GM18868 (cell line): ENCODE measurements around the gene IL1RN.

Experiments used
- ATAC-seq: cut with Tn5 transposase; IDR thresholded peaks from one replicate; pipeline ENCODE4 v1.9.1; 2021; ENCODE audit warnings: mild to moderate bottlenecking, moderate library complexity; ENCODE audit not compliant: unreplicated experiment

Gene IL1RN

DNA sequence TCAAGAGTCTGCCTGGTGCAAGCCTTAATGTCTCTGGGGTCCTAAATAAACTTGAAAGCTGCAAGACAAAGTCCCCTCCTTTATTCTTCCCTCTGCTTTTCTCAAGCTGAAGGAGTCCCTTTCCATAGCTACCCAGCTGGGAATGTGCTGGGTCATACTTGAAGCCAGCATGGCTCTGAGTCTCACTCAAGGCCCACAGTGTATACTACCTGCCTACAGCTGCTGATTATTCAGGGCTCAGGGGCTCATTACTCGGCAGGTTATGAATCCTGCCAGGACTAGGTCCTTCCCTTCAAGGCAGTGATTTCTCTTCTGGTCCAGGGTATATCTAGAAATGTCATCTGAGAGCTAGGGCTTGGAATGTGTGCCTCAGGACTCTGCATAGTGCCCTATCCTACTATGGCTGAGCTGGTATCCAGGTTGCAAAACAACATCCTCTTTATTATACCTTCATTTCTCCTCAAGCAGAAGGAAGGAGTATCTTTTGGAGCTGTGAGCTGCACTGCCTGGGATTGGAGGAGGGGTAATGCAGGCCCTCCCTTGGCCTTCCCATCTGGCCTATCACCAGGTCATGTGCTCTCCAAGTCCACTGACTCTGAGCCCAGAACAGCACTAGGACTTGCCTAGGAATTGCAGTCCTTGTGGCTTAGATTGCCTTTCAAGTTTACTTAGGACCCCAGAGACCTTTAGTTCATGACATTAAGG, 22.3 kb downstream of the IL1RN start:
- ATAC-seq, result no peak

DNA sequence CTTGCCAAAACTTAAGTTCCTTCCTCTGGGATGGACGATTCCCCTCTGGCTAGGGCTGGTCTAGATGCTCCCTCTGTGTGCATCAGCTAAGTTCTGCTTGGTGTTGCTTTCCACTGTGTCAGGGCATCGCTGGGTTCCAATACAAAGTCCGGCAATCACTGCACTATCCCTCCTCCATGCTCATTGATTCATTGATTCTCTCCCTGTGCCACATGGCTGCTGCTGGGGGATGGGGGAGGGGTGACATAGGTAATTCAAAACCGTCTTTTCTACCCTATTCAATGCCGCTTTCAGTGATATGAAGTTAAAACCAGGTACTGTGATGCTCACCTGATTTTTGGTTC, 22.8 kb downstream of the IL1RN start:
- ATAC-seq, result no peak

- no peak for ATAC-seq
Observed at GRCh38 chr2:113155331-113155730, 27.9 kb downstream of the IL1RN start.

DNA sequence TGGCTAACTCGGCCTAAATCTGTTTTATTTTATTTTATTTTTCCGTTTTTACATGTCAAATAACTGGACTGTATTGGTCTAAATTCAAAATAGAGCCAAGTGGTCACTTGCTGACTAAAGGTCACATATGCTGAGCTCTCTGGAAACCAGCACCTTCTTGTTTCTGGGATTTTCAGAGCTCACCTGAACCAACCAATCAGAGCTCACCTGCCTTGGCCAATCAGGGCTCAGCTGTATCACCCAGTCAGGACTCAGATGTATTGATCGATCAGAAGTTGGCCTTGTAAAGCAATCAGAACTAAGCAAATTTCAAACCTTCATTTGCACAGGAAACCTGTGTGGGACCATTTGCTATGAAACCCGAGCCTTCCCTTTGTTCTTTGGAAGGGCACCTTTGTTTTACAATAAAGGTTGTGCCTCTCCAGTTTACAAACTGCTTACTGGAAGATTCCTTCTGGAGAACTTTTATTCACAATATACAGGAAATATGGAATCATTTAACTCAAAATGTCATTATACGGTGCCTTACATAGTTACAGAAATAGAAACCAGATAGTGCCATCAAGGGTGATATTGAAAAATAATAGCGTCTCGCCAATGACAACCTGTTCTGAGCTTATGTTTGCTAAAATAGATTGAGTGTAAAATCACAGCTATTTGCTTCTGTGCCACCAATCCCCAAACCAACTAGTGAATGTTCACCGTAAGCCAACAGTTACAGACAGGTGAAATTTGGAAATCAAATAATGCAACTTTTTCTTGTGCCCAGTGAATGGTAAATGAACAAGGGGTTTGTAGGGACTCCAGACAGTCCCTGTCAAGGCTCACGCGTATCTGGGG, 29.1 kb downstream of the IL1RN start:
- ATAC-seq, result no peak

DNA sequence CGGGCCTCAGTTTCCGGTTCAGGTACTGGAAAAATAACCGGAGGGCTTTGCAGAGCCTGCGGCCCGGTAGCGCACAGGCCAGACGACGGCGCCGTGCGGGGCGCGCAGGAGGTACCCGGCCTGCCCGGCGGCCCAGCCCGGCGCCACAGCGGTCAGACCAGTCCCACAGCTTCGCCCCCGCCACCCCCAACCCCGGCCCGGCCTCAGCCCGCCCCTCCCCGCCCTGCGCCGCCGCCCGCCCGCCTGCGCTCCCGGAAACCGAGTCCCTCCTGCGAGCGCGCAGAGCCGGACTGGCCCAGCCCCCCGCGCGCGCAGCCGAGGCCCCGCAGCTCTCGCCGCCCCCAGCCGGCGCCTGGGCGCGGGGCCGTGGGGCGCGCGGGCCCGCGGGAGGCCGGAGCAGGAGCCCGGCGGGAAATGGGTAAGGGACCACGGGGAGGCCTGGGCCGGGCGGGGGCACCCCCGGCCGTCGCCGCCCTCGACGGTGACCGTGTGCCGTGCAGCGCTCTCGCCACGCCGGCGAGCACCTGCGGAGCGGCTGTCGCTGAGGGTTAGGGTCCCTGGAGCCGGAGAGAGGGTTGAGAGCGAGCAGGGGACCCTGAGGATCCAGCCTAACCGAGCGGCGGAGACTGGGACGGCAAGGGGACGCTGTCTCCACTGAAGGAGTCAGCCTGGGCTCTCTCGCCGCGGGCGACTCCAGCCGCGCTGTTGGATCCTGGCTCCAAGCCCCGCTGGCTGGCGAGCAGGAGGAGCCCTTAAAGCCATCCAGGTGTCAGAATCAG, 29.9 kb downstream of the IL1RN start:
- peak; percentile 78 for ATAC-seq

DNA sequence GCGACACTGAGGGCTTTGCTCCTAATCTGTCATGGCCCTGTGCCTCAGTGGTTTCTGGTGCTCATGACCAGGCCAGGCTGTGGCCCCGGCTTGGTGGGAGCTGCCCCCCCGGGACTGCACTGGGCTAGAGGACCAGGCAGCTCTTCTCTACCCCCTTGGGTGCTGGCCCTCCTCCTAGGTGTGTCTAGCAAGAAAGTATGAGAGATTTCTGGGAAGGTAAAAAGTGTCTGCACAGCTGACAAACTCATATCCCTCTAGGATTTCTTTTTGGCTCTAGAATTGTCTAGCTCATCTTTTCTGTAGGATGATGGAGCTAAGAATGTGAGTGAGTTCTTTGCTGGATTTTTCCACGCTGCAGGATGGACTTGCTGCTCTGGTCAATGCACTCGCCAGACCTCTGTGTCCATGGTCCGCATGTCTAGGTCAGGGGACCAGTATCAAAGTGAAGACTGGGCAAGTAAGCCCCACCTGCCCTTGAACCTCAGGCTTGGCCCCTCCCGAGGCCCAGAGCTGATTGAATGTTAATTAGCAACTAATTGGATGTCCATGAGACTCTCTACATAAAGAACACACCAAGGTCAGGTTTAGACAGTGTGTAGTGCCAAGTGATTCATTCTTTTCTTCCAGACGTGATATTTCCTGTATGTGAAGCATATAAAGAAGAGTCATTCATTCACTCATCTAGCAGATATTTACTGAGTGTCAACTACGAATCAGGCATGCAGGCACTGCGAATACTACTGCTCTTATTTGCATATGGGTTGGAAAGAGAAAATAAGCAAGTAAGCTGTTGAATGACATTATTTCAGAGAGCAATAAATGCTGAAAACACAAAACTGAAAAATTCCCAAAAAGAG, 30.7 kb downstream of the IL1RN start:
- ATAC-seq, result no peak

- no peak for ATAC-seq
Observed at GRCh38 chr2:113158884-113159553, 31.6 kb downstream of the IL1RN start.

DNA sequence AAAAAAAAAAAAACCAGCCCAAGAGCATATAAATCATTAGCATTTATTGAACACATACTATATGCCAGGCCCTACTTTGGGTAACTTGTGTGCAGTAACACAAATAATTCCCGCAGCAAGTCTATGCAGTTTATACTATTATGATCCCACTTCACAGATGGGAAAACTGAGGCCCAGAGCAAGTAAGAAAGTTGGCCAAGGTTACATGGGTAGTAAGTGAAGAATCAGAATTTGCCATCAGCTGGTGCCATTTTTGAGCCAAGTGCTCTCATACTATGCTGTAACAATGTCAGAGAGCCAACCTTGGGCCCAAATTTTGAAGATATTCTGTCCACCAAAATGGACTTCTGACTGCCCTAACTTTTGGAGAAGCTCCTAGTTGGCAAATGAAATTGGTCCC, 32.9 kb downstream of the IL1RN start:
- ATAC-seq, result no peak

DNA sequence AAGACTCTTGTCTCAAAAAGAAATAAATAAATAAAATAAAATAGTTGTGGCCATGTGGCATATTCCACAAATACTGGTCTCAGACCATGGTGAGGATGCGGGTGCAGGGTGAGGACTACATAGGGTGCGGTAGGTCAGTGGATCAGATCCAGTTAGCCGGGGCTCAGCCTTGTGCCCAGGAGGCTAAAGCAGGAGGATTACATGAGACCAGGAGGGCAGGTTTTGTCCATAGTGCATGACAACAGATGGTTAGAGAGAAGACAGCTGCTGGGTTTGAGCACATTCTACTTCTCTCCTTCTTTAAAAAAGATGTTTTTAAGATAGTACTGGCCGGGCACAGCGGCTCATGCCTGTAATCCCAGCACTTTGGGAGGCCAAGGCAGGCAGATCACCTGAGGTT, 33.6 kb downstream of the IL1RN start:
- no peak for ATAC-seq

DNA sequence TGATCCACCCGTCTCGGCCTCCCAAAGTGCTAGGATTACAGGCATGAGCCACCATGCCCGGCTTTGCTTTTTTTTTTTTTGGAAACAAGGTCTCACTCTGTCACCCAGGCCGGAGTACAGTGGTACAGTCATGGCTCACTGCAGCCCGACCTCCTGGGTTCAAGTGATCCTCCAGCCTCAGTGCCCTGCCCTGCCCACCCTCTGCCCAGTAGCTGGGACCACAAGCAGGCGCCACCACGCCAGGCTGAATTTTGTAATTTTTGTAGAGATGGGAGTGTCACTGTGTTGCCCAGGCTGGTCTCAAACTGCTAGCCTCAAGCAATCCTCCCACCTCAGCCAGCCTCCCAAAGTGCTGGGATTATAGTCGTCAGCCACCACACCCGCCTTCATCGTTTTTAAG, 34.8 kb downstream of the IL1RN start:
- ATAC-seq, result no peak

DNA sequence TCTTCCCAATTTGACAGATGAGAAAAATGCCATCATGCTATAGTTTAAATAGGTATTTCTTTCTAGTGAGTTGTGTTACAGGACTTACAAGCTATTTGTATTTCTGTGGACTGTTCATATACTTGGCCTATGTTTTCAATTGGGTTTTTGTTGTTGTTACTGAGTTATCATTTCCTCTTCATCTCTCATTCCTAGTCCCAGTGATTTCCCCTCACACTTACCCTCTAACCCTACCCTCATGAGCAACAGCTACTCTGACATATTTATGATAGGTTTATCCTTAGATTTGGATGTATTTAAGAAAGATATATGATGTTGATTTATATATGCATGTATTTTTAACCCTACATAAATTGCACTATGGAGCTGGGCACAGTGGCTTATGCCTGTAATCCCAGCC, 35.5 kb downstream of the IL1RN start:
- no peak for ATAC-seq

GRCh38 chr2:113164215-113164929, 37.0 kb downstream of the IL1RN start:
- no peak for ATAC-seq

GRCh38 chr2:113164930-113165585, 37.7 kb downstream of the IL1RN start:
- ATAC-seq, result no peak

GRCh38 chr2:113166187-113166645, 38.8 kb downstream of the IL1RN start:
- no peak for ATAC-seq

DNA sequence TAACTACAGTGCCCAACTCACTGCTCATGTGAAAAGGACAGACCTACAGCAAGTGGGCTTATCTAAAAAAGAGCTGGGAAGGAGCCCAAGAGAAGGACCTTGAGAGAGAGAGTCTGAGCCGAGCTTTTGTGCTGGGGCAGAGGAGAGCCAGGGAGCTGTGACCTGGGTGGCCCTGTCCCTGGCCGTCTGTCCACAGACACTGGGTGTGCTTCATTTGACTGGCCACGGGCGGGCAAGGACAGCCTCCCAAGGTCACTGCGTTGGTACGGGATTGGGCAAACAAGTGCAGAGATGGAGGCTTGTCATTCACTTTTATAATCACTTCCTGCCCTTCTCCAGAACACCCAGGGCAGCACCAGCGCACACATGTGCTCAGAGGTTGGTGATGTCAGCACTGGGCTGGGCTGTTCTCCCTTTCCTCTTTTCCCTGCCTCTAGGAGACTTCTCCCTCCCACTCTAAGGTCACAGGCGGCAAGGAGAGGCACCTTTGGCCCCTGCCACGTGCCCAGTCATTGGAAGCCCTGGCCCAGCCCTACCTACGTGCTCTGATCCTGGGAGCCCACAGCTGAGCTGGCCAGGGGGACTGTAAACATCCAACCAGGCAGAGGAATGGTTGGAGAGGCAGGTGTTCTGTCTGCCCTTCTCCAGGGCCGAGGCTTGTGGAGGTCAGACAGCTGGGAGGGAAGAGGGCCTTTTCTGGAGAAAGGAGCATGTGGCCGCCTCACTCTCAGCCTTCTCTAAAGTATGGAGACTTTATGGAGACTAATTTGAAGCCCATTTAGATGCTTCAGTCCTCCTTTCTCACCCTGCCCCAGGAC, 39.9 kb downstream of the IL1RN start:
- no peak for ATAC-seq

DNA sequence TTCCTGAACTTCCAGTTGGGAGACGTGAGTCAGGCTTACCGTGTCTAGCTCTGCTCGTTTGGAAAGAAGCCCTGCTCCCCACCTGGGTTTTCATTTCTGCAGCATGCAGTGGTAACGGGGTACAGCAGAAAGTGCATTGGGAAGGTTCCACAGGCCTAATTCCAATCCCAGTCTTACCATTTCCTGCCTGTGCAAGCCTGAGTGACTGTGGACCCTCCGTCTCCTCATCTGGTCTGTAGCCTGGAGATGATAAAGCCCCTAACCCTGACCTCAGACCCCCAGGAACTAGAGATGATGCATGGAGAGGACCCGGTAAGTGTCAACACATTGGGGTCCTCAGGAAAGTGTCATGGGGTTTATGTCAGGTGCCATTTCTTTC, 40.6 kb downstream of the IL1RN start:
- ATAC-seq, result no peak

DNA sequence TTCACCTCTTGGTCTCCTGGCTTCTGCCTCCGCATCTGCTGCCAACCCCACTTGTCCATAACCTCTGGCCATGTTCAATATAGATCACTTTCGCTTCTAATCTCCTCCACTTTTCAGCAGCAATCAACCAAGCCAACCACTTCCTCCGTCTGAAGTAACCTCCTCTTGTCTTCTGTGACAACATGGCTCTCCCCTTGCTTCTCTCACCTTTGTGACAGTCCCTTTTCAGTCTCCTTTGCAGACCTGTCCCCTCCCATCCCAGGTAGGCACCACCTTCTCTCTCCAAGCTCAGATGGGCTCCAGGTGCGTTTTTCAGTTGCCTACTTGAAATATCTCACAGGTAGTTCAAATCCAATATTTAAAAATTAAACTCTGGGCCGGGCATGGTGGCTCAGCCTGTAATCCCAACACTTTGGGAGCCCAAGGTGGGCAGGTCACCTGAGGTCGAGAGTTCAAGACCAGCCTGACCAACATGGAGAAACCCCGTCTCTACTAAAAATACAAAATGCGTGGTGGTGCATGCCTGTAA, 41.7 kb downstream of the IL1RN start:
- ATAC-seq, result no peak

DNA sequence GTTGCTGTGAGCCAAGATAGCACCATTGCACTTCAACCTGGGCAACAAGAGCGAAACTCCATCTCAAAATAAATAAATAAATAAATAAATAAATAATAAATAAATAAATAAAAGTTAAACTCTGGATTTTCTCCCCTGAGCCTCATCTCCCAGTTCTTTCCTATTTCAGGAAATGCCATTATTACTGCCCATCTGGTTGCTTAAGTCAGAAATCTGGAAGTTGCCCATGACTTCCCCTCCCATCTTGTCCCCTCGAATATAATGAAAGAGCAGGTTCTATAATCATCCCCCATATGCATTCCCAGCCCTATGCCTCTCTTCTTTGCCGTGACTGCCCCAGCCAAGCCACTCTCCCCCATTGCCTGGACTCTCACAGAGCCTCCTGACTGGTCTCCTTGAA, 42.2 kb downstream of the IL1RN start:
- ATAC-seq, result no peak
